PC-9 (cell line): ENCODE data around the gene OGA. TPM values are rescaled to one million over a fixed set of nuclear protein-coding genes. Genes with fewer than 3 reads are reported as not detected.

Source experiments
- BruUV-seq: library from RNA; stranded (reverse); fragments of 400-500 nt; replicated peaks from 2 replicates; lab custom pipeline; 2021; lab: Mats Ljungman, UMichigan
- CTCF ChIA-PET: fragments of 300-600 bp; sonication (Branson Sonifier 250); formaldehyde crosslinking; loops from one replicate; lab custom pipeline; 2022; ENCODE audit warnings: antibody characterized with exemption; lab: Charles Lee
- POLR2A ChIA-PET: fragments of 300-600 bp; sonication (Branson Sonifier 250); formaldehyde crosslinking; loops from one replicate; lab custom pipeline; 2022; ENCODE audit warnings: antibody characterized with exemption; ENCODE audit not compliant: unreplicated experiment; lab: Charles Lee
- DNase-seq, 2 experiments: peaks; one replicate each; pipeline versions ENCODE4 v3.0.0 to v3.0.0-alpha.2; 2015 to 2022; ENCODE audit warnings: mixed read lengths in 1 of 2
- H2AFZ ChIP-seq: fragments of 200-600 bp; sonication (generic); 2 replicates; pipeline ENCODE4 v1.8.1; 2017; ENCODE audit warnings: antibody characterized with exemption
- H3F3A ChIP-seq: fragments of 200-600 bp; sonication (generic); 2 replicates; pipeline ENCODE4 v1.8.1; 2017; ENCODE audit warnings: antibody characterized with exemption, mild to moderate bottlenecking, low read depth; ENCODE audit not compliant: insufficient read depth
- H3K27ac ChIP-seq: fragments of 200-600 bp; sonication (generic); 2 replicates; pipeline ENCODE4 v1.6.1; 2016; ENCODE audit warnings: mixed run types
- H3K27me3 ChIP-seq: fragments of 200-600 bp; sonication (generic); 2 replicates; pipeline ENCODE4 v1.6.1; 2016; ENCODE audit warnings: low read depth, mixed run types; ENCODE audit not compliant: insufficient read depth
- H3K36me3 ChIP-seq: fragments of 200-600 bp; sonication (generic); 2 replicates; pipeline ENCODE4 v1.6.1; 2016; ENCODE audit warnings: low read depth, mixed run types
- H3K4me1 ChIP-seq: fragments of 200-600 bp; sonication (generic); replicated peaks from 2 replicates; pipeline ENCODE4 v1.6.1; 2016; ENCODE audit warnings: mixed run types; ENCODE audit not compliant: insufficient read depth
- H3K4me2 ChIP-seq: fragments of 200-600 bp; sonication (generic); 2 replicates; pipeline ENCODE4 v1.6.1; 2017; ENCODE audit warnings: mixed run types
- H3K4me3 ChIP-seq: fragments of 200-600 bp; sonication (generic); 2 replicates; pipeline ENCODE4 v1.6.1; 2016; ENCODE audit warnings: mixed run types
- H3K79me2 ChIP-seq: fragments of 200-600 bp; sonication (generic); 2 replicates; pipeline ENCODE4 v1.6.1; 2017; ENCODE audit warnings: low read depth, mixed run types
- H3K9me2 ChIP-seq: fragments of 200-600 bp; sonication (generic); 2 replicates; pipeline ENCODE4 v1.8.1; 2017; ENCODE audit warnings: mild to moderate bottlenecking; ENCODE audit not compliant: insufficient read depth
- H3K9me3 ChIP-seq: fragments of 200-600 bp; sonication (generic); 2 replicates; pipeline ENCODE4 v1.8.1; 2016; ENCODE audit warnings: low read depth; ENCODE audit not compliant: insufficient read depth
- H4K20me1 ChIP-seq: fragments of 200-600 bp; sonication (generic); 2 replicates; pipeline ENCODE4 v1.8.1; 2017; ENCODE audit not compliant: insufficient read depth
- CTCF ChIP-seq: fragments of 200-600 bp; sonication (generic); conservative IDR thresholded peaks from 2 replicates; pipeline ENCODE4 v1.6.1; 2017; ENCODE audit warnings: mixed run types, antibody characterized with exemption, mild to moderate bottlenecking, moderate library complexity
- EZH2 ChIP-seq: fragments of 200-600 bp; sonication (generic); IDR thresholded peaks from 2 replicates; pipeline ENCODE4 v1.8.0; 2017; ENCODE audit warnings: antibody characterized with exemption, low read depth
- intact Hi-C: fragments of 100-400 bp; cut with micrococcal nuclease; formaldehyde crosslinking; loops from one replicate; pipeline ENCODE4 v1.10.0; 2022; ENCODE audit not compliant: unreplicated experiment
- total RNA-seq: library from RNA; stranded (reverse); gene quantifications from 2 replicates; pipeline ENCODE4 v1.2.3, GENCODE V29; 2021

The OGA gene
- total RNA-seq, 1 experiment from 2014 or later, result 82.0 TPM

DNA sequence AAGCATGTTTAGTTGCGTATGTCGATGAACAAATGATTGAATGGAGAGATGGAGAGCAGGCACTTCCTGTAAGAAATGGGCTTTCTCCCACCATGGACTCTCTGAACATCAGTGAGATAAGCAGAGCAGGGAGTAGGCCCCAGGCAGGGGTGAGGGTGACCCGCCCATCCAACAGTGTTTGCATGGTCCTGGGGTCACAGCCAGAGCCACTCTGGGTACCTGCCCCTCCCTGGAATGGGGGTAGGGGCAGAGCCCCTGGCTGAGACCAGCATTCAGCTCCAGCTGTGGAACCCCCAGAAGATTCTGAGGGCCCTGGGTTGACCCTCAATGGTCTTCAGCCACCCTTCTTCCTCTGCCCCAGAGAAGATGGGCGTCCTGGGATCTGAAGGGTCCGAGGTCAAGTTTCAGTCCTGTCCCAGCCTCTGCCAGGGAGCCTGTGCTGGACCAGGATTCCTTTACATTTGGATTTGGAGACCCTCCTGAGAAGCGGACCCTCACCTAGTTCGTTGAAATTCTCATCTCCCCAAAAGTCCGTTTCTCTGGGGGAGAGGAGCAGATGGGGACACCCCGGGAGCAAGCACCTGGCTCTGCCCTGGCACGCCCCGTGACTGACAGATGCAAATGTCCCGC lies 40.0 kb downstream of the OGA start:
- Histone ChIP-seq H2AFZ (no peak overlapping the region), H3K27ac (no peak overlapping the region), H3K4me1 (peaks cover 11% of the 10 kb centered on the region; the same call in 1 of the 2 replicates), H3K9me2 (no peaks in the 10 kb centered on the region), H3F3A (no peaks in the 10 kb centered on the region), H3K27me3 (no peaks in the 10 kb centered on the region), H3K9me3 (no peaks in the 10 kb centered on the region), H3K79me2 (peaks cover 10% of the 10 kb centered on the region; the same call in 1 of the 2 replicates), H3K4me2 (no peak overlapping the region), H4K20me1 (peaks cover 3% of the 10 kb centered on the region; the same call in 1 of the 2 replicates), H3K4me3 (no peak overlapping the region), H3K36me3 (no peaks in the 10 kb centered on the region)
- POLR2A ChIA-PET, result interaction anchor here (0.6 kb wide), 1 partner anchor 69 kb away, joined by 9 read pairs; no protein-coding TSS in a partner anchor
- no peak for DNase-seq
- no TSS peak for BruUV-seq
- intact Hi-C loops, result loop anchor here (10.0 kb wide), 1 partner anchor 83 kb away; the partner anchor contains the start of gene FBXW4
- no peak for TF ChIP-seq EZH2
- TF ChIP-seq CTCF, result no peak
- CTCF ChIA-PET, result no interaction called here

GRCh38 chr10:101777619-101778145 lies 40.6 kb downstream of the OGA start:
- no peak for DNase-seq
- Histone ChIP-seq H3K4me3 (no peak overlapping the region), H3K9me3 (no peaks in the 10 kb centered on the region), H3F3A (no peaks in the 10 kb centered on the region), H3K27ac (no peak overlapping the region), H2AFZ (no peak overlapping the region), H3K4me1 (peaks cover 11% of the 10 kb centered on the region; the same call in 1 of the 2 replicates), H3K4me2 (no peak overlapping the region), H3K79me2 (peaks cover 6% of the 10 kb centered on the region; the same call in 1 of the 2 replicates), H4K20me1 (peaks cover 3% of the 10 kb centered on the region; the same call in 1 of the 2 replicates), H3K27me3 (no peaks in the 10 kb centered on the region), H3K9me2 (no peaks in the 10 kb centered on the region), H3K36me3 (no peaks in the 10 kb centered on the region)
- BruUV-seq, result no TSS peak
- ChIA-PET CTCF (no interaction called here), POLR2A (no interaction called here)
- intact Hi-C loops, result loop anchor here (10.0 kb wide), 1 partner anchor 83 kb away; the partner anchor contains the start of gene FBXW4
- TF ChIP-seq EZH2, result no peak
- TF ChIP-seq CTCF, result no peak

DNA sequence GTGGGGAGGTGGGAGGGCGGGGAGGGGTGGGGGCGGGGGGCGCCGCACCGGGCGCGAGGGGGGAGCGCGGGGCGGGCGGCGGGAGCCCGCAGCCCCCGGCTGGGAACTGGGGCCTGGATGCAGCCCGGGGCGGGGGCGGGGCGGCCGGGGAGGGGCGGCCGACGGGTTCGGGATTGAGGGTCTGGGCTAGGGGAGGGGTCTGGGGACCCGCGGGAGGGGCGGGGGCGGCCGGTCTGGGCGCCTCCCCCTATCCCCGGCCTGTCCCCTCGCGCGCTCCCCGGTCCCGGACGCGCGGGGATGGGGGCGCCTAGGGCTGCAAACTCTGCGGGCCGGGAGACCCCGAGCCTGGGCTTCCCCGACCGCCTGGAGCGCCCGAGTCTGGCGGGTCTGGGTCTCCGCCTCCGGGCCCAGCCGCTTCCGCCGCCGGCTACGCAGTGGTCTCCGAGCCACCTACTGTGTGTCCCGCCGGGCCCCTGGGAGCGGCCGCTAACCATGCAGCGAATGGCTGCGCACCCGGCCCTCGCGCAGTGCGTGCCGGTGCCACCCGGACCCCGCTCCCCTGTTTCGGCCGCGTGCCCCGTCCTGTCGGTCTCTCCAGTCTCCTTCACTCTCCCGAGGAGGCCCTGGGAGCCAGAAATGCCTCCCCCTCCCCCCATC lies 42.0 kb downstream of the OGA start:
- POLR2A ChIA-PET, result no interaction called here
- no peak for DNase-seq
- Histone ChIP-seq H3K36me3 (no peaks in the 10 kb centered on the region), H3K4me2 (no peak overlapping the region), H3K9me3 (no peaks in the 10 kb centered on the region), H3K4me1 (peaks cover 1% of the 10 kb centered on the region; the same call in 1 of the 2 replicates), H2AFZ (no peak overlapping the region), H3K9me2 (no peaks in the 10 kb centered on the region), H3K27ac (no peak overlapping the region), H4K20me1 (peaks cover 3% of the 10 kb centered on the region; the same call in 1 of the 2 replicates), H3K79me2 (no peaks in the 10 kb centered on the region), H3K27me3 (no peaks in the 10 kb centered on the region), H3K4me3 (no peak overlapping the region), H3F3A (no peaks in the 10 kb centered on the region)
- CTCF ChIA-PET, result no interaction called here
- no peak for TF ChIP-seq EZH2
- TF ChIP-seq CTCF, result no peak
- intact Hi-C loops, result loop anchor here (10.0 kb wide), 1 partner anchor 81 kb away; the partner anchor contains the start of gene FBXW4
- no TSS peak for BruUV-seq
